GM20431 (cell line): ENCODE data around the gene SUSD5.
"Not testable (repeated sequence)": the region's sequence is repeated elsewhere in the genome, so short reads cannot be mapped to it uniquely, and the experiment has no call there.

Experiments
- in situ Hi-C: fragments of 300-500 bp; cut with MseI, MboI; formaldehyde crosslinking; loops from one replicate; pipeline ENCODE4 v1.15.0; 2020; ENCODE audit warnings: low sequenced_read_pairs; ENCODE audit not compliant: unreplicated experiment

The SUSD5 gene

DNA sequence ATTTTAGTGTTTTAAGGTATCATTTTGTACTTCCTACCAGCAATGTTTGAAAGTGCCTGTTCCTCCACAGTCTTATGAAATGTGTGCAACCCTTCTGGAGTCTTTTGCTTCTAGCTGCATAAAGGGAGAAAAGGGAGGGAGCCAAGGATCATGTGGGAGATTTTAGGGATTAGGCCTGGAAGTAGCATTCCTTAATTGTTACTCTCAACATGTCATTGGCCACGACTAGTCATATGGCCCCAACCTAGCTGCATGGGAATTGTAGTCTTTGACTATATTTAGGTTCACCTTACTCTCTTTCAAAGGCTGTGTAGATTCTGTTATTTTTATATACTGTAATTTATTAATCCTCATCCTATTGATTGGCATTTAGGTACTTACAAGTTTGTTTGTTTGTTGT, 89.9 kb downstream of the SUSD5 start:
- in situ Hi-C loops: loop anchor here (25.0 kb wide), 2 partner anchors 109 to 659 kb away; partner anchors contain the start of gene PDCD6IP

DNA sequence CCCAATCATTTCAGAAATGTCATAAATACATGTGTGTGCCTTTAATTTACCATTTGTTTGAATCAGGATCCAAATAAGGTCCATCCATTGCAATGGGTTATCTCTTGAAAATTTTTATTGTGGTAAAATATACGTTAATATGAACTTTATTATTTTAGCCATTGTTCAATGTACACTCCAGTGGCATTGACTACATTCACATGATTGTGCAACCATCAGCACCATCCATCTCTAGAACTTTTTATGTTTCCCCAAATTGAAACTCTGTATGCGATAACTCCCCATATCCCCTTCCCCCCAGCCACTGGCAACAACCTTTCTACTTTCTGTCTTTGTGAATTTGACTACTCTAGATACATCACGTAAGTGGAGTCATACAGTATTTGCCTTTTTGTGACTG, 92.8 kb downstream of the SUSD5 start:
- in situ Hi-C loops: loop anchor here (25.0 kb wide), 2 partner anchors 111 to 661 kb away; partner anchors contain the start of gene PDCD6IP

DNA sequence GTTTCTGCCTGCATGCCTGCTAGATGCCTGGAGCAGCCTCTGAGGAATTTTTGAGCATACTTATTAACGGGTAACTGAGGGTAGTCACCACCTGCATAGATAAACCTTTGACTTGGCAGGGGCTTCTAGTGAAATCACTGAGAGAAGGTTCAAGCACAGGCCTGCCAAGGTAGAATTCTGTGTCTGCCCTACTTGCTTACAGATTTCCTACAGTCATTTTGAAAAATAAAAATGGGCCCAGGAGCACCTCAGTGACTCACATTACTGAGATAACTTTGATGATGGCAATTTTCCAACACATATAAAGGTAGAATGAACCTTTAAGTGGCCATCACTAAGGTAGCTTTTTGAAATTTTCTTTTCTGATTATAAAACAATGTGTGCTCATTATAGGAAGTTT, 94.0 kb downstream of the SUSD5 start:
- in situ Hi-C loops: loop anchor here (25.0 kb wide), 2 partner anchors 113 to 663 kb away; partner anchors contain the start of gene PDCD6IP

DNA sequence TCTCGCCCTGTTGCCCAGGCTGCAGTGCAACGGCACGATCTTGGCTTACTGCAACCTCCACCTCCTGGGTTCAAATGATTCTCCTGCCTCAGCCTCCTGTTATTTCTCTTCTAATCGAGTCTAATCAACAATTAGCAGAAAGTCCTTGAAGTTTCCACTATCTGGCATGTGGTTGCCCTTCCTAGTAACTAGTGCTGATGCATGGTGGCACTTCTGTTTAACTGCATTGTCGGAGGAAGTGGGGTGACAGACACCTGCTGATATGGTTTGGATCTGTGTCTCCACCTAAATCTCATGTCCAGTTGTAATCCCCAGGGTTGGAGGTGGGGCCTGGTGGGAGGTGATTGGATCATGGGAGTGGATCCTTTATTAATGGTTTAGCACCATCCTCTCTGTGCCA, 95.6 kb downstream of the SUSD5 start:
- in situ Hi-C loops: no loop called here

DNA sequence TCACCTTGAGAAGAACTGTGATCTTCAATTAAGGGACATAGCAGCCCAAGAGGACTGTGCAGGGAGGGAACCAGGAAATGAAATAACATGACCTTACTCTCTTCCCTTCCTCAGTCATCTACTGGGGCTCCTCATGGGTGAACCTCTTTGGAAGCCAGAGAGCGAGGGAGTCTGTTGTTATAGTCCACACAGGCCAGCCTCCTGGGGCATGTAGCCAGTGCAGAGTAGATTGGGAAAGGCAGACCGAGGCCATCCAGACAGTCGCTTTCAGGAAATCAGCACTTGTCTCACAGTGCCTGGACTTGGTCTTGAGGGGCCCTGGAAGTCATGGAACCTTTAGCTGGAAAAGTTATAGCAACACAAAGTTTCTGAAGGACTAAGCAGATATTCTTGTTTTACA, 98.7 kb downstream of the SUSD5 start:
- in situ Hi-C loops: no loop called here

DNA sequence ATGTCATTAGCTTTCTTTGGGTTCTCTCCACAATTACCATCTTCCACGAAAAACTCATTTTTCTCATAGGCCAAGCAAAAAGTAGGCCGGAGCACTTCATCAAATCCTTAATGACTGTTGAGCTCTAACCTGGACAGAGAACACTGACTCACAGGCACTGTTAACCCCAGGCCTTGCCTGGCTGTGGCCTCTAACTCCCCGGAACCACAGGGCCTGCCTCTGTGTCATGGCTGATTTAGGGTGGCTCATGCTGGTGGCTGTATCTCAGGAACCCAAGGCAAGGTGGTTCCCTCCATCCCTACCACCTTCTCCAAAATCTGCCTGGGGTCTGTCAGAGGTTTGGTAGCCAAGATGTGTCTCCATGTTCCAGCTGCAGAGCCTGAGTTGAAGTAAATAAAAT, 101.1 kb downstream of the SUSD5 start:
- in situ Hi-C loops: no loop called here

DNA sequence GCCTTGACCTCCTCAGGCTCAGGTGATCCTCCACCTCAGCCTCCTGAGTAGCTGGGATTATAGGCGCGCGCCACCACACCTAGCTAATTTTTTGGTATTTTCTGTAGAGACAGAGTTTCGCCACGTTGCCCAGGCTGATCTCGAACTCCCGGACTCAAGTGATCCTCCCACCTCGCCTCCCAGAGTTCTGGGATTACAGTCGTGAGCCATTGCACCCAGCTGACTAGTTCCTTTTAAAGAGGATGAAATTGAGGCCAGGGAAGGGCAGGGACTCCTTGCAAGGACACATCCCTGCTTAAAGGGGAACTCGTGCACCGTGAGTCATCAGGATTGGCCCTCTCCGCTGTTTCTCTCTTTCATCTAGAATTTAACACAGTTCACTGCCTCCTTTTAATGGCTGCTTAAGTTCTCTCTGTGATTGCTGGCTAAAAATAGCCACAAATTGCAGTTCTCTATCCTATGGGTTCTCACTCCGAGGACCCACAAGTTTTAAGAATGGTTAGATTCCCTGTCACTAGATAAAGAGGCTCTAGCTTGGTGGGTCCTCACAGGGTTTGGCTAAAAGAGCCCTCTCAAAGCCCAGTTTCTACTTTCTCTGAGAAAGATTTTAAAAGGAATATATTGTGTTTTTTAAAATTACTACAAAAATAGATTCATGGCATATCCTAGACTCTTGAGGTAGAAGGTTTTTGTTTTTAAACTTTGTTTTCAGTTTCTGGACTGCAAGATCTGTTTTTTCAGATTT, 103.4 kb downstream of the SUSD5 start:
- in situ Hi-C loops: no loop called here

DNA sequence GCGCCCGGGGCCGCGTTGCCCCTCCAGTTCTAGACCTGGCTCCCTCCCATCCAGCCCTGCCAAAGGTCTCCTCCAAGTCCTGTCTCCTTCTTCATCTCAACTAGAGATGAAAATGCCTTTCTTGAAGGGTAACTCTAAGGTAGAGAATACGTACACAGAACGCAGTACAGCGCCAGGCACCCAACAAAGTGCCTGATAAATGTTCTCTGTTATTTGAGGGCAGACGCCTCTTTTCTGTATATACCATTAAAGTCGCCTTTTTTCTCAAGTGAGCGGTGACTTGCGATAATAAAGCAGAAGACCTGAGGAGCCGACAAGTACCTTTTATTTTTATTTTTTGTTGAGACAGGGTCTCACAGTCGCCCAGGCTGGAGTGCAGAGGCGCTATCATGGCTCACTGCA, 104.0 kb downstream of the SUSD5 start:
- in situ Hi-C loops: no loop called here

DNA sequence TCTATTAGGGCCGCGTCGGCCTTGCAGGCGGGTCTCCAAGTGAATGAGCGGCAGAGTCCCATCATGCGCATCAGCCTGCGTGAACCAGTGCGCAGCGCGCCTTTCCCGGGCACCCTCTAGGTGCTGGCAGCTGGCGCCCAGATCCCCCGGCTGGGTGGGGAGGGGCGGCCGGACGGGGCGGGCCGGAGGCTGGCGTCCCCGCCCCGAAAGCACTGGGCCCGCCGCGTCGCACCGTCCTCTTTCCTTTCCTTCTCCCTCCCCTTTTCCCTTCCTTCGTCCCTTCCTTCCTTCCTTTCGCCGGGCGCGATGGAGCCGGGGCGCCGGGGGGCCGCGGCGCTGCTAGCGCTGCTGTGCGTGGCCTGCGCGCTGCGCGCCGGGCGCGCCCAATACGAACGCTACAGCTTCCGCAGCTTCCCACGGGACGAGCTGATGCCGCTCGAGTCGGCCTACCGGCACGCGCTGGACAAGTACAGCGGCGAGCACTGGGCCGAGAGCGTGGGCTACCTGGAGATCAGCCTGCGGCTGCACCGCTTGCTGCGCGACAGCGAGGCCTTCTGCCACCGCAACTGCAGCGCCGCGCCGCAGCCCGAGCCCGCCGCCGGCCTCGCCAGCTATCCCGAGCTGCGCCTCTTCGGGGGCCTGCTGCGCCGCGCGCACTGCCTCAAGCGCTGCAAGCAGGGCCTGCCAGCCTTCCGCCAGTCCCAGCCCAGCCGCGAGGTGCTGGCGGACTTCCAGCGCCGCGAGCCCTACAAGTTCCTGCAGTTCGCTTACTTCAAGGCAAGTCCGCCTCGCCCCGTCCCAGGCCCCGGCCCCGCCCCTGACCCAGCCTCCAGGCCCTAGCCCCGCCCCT, 104.6 kb downstream of the SUSD5 start, which contains the start of gene CRTAP:
CRTAP (plus strand) TSS at position 243 of the 850 bp plus-strand sequence; CDS start at position 307, 64 bp downstream.
- in situ Hi-C loops: no loop called here

DNA sequence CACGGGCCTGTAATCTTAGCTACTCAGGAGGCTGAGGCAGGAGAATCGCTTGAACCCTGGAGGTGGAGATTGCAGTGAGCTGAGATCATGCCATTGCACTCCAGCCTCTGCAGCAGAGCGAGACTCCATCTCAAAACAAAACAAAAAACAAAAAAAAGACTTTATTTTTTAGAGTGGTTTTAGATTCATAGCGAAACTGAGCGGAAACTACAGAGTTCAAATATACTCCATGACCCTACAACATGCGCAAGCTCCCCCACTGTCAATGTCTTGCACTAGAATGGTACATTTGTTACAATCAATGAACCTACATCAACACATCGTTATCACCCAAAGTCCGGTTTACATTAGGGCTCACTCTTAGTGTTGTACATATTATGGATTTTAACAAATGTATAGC, 107.0 kb downstream of the SUSD5 start:
- in situ Hi-C loops: no loop called here

DNA sequence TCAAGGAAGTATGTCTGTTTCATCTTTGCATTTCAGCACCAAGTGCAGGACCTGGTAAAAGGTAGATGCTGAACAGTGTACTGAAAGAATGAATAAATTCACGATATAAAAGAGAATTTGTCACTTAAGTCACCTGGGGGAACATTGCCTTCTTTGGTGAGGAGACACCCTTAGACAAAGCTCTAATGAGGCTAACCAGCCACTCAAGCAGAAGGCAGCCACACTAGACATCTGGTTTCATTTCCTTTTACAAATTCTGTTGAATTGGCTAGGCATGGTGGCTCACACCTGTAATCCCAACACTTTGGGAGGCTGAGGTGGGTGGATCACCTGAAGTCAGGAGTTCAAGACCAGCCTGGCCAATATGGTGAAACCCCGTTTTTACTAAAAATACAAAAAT, 111.8 kb downstream of the SUSD5 start:
- in situ Hi-C loops: not testable (repeated sequence)

DNA sequence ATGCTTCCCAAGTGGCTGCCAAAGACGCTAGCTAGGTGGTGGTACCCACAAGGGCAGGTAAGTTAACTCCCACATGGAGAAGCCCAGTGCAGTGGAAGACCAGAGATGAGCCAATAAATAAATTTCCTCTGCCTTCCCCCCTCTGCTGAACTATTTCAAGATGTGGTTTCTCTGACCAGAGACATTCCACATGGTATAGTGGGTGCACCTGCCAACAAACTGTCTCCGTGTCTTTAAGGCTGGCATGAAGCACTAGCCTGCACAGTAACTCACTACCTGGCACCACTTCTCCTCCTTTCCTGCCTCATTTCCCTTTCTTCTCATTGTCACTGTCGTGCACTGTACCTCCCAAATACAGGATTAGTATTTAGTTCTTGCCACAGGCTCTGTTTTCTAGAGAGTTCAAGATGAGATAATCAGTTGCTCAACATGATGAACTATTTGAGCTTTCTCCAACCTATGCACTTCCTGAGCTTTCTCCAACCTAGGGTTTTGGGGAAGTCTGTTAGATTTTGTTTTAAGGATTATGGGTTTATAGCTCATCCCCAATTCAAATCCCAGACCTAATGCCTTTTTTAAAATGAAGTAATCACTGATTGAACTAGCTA, 113.2 kb downstream of the SUSD5 start:
- in situ Hi-C loops: no loop called here

DNA sequence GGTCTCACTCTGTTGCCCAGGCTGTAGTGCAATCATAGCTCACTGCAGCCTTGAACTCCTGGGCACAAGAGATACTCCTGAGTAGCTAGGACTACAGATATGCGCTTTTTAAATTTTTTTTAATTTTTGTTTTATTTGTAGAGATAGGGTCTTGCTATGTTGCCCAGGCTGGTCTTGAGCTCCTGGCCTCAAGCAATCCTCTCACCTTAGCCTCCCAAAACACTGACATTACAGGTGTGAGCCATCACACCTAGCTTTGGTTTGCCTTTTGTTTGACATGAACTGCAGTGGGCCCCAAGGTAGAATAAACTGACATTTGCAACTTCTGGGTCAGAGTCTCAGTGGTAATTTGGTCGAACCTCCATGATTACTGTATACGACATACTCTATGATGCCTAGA, 113.8 kb downstream of the SUSD5 start:
- in situ Hi-C loops: no loop called here

DNA sequence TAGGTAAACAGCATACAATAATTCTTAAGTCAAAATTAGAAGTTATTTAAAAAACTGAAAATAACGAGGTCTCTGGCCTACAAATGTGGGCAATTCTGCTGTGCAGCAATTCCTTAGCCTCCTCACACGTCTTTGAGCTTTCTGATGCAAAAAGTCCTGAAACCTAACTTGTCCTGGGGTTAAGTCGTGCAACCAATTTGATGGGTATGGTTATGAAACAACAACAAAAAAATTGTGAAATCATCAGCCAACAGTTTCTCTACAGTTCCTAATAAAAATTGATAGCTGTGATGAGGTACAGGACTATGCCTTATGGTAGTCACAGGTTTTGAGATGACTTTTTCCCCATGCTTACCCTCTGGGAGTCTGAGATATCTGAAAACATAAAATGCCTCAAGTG, 115.1 kb downstream of the SUSD5 start:
- in situ Hi-C loops: no loop called here

DNA sequence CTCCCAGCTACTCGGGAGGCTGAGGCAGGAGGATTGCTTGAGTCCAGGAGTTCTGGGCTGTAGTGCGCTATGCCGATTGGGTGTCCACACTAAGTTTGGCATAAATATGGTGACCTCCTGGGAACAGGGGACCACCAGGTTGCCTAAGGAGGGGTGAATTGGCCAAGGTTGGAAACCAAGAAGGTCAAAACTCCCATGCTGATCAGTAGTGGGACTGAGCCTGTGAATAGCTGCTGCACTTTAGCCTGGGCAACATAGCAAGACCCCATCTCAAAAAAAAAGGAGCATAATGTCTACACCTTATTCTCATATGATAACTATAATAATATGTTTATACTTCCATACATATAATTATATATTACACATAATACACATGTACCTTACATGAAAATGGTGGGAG, 115.6 kb downstream of the SUSD5 start:
- in situ Hi-C loops: no loop called here

DNA sequence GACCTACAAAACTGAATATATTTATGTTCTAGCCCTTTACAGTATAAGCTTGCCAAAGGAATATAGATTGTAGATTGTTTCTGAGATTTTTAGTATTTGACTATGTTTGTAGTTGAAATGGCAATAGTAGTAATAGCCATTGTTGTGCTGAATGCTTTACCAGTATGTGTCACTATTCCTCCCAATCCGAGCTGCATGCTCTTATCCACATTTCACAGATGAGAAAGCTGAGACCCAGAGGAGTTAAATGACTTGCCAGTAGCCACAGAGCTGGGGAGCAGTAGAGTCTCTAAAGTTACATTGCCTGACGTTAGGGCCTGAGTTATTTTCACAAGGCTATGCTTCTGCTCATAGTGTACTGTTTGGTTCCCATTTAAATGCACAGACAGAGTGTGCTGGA, 118.4 kb downstream of the SUSD5 start:
- in situ Hi-C loops: no loop called here
